NCI-H446 treated with DMSO at 0.1 percent for 48 hours (cell line): ENCODE results near the gene WDR64.

ENCODE experiments used
- DNase-seq: peaks from one replicate; lab custom pipeline; 2025; lab: John Stamatoyannopoulos, UW

Gene WDR64

DNA sequence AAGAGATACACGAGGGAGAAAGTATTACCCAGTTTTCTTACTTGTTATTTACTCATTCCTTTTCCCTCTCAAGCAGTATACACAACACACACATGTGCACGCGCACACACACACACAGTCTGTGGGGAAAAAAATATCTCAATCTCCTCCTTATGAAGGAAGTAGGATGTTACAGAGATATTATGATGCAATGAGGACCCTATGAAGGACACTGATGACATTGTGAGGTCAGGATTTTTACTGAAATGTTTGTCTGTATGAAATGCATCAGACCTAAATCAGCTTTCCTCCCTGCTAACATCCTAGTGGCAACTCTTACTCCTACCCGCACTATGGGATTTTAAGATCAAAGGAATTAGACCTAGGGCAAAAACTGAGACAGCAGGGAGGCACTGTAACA is at the start of gene WDR64:
Gene WDR64, plus strand, starts transcription at position 270 of the 400 bp plus-strand sequence. CDS start 204 bp downstream, outside the sequence.
- DNase-seq: no peak

DNA sequence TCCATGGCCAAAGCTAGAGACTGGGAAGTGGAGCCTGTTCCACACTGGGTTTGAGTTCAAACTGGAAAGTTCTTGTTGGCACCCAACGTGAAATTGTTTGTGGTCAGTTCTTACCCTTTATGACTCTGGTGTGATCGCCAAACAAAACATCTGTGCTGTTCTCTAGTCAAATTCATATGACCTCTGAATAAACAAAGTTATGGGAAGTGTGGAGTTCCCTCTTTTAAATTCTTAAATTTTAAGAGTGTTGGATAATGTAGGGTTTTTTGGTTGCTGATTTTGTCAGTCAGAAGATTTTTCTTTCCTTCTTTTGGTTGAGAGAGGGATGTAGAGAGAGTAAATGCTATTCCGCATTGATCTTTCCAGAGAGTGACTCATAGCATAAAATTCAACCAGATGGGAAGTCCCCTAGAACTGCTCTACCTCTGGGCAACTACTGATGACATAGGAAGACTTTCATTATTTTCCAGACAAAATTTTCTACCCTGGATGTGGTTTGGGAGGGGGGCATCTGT is 48.3 kb upstream of the WDR64 start:
- DNase-seq: no peak

DNA sequence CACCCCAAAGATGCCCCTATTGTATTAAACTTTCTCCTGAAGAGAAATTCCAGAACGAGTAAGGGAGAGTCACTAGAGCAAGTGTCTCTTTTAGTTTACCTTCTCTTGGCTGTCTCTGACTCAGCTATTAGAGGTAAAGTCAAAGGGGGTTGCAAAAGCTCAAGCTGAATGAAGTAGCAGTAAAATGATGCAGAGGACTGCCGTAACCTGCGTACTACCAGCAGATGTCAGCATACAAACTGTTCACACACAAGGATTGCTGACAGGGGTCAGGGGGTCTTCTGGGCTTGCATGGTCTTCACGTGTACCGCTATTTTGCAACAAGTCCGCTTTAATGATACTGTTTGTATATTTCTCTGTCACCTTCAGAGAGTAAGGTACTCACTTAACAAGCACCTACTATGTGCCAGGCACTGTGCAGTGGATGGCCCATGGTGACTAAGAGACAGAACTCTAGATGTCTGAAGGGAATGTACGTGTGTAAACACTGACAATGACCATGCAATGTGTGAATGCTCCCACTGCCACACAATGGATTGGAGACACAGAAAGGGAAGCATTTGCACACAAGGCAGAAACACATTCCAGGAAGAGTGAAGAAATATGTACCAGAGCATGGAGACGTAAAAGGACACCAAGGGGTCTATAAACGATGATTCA is 46.8 kb upstream of the WDR64 start:
- no peak for DNase-seq

DNA sequence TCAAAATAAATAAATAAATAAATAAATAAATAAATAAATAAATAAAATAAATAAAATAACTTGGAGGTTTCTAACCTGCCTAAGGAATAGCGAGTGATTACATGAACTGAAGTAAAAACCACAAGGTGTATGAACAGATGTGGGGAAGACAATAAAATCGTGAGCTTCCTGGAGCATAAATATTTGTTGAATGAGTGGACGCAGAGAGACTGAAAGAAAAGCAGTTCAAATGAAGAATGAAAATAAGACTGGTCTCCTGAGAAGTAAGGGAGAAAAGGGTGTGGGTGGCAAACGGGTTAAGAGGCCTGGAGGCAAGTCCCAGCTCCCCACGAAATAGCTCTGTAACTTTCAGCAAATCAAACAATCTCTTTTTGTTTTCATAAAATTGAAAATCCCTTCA is 45.5 kb upstream of the WDR64 start:
- DNase-seq: no peak

DNA sequence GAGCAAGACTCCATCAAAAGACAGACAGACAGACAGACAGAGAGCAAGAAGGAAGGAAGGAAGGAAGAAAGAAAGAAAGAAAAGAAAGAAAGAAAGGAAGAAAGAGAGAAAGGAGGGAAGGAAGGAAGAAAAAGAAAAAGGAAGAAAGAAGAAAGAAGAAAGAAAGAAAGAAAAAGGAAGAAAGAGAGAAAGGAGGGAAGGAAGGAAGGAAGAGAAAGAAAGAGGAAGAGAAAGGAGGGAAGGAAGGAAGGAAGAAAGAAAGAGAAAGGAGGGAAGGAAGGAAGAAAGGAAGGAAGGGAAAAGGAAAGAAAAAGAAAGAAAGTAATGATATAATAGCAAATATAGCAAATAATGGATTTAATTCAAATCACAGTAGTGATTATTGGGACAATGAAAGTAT is 44.6 kb upstream of the WDR64 start:
- no peak for DNase-seq

- DNase-seq: no peak
These were observed 43.6 kb upstream of the WDR64 start for GRCh38 chr1:241608379-241609033.

- no peak for DNase-seq
These were observed 41.8 kb upstream of the WDR64 start for GRCh38 chr1:241610056-241610815.

DNA sequence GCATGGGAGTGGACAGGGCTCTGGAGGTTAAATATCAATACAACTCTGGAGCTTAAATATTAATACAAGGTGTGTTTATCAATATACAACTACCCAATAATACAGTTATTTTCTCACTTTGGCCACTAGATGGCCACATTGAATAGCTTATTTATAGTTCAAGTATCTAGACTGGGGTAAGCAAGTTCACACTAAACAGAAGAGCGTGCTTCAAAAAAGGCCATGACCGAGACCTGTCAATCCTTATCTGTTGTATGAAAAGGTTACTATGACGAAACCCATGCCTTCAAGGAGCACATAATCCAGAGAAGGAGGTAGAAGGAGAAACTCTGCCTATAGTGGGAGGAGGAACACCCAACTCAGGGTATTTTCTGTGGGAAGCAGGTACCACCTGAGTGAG is 41.0 kb upstream of the WDR64 start:
- DNase-seq: peak; percentile 43

DNA sequence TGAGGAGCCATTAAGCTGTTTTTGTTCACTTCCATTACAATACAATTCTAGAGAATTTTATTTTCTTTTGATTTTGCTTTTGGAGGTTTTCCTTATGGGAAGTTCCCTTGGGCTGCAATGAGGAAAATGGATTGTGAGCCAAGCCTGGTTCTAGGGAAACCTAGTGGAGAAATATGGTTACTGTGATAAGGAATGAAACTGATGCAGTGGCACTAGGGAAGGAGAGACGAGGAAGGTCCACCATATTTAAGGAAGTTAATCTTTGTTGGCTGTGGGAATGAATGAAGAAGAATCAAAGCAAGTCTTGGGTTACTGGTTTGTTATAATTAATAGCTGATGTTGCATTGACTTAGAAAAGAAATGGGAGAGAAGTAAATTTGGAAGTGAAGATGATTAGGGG is 40.3 kb upstream of the WDR64 start:
- no peak for DNase-seq

GRCh38 chr1:241612533-241613477 is 39.3 kb upstream of the WDR64 start:
- DNase-seq: no peak

- DNase-seq: no peak
These were observed 37.9 kb upstream of the WDR64 start for GRCh38 chr1:241614144-241614543.

DNA sequence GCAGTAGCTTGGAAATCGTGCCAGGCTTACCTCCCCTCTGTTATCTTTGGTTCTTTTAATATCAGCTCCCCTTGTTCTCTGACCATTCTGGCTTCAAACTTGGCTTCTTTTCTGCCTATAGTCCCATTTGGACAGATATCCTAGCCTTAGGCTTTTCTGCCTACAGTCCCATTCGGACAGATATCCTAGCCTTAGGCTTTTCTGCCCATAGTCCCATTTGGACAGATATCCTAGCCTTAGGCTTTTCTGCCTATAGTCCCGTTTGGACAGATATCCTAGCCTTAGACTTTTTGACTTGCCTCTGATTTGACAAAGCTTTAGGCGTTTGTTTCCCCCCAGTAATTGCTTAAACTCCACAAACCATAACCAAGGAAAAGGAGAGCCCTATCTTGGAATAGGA is 37.5 kb upstream of the WDR64 start:
- DNase-seq: no peak

- no peak for DNase-seq
These were observed 36.8 kb upstream of the WDR64 start for GRCh38 chr1:241615043-241615974.

DNA sequence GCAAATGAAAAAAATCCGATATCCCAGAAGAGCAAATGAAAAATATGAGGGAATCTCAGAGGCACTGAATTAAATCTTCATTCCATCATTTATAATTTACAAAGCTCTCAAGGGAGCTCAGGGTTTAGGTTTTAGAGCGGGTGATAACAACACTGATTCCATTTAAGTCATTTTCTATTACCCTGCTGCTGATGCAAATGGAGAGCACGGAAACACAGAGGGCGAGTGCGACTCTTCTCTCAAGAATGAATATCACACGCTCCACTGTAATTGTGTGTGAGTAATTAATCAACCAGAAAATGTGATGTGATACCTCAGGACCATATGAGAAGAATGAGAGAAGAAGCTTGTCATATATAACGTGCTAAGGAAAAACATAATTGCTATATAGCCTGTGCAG is 34.7 kb upstream of the WDR64 start:
- no peak for DNase-seq

- DNase-seq: no peak
These were observed 29.4 kb upstream of the WDR64 start for GRCh38 chr1:241622669-241623068.

DNA sequence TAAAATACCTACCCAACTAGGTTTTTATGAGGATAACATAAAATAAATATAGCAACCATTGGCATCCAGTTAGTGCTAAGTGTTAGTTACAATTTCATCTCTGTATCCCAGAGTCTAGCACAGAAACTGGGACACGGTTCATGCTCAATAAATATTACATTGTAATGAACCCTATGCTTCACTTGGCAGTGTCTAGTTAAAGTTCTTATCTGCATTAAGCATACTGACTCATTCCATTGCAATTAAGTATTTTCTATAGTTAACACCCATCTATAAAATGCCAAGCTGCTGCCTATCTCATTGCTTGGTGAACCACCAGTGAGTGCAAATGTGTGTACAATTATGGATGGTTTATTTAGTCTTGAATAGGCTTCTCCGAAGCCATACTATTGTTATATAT is 27.1 kb upstream of the WDR64 start:
- no peak for DNase-seq

GRCh38 chr1:241627453-241628259 is 24.4 kb upstream of the WDR64 start:
- no peak for DNase-seq

GRCh38 chr1:241630005-241630404 is 22.1 kb upstream of the WDR64 start:
- DNase-seq: no peak

- no peak for DNase-seq
These were observed 21.6 kb upstream of the WDR64 start for GRCh38 chr1:241630476-241630875.

GRCh38 chr1:241630899-241631298 is 21.2 kb upstream of the WDR64 start:
- no peak for DNase-seq
